HCT116 (cell line): ENCODE data around the gene CYSRT1. TPM values are rescaled to one million over a fixed set of nuclear protein-coding genes. Genes with fewer than 3 reads are reported as not detected.

Source experiments
- ATAC-seq: fragments of 200-7000 bp; cut with Tn5 transposase; 2 replicates; pipeline ENCODE4 v1.9.1; 2020; ENCODE audit warnings: mild to moderate bottlenecking, moderate library complexity
- BruUV-seq: library from RNA; stranded (reverse); fragments of 400-500 nt; replicated peaks from 2 replicates; lab custom pipeline; 2021; lab: Mats Ljungman, UMichigan
- CTCF ChIA-PET: fragments of 300-600 bp; sonication (Branson Sonifier 250); formaldehyde crosslinking; loops from one replicate; lab custom pipeline; 2021; ENCODE audit warnings: antibody characterized with exemption; lab: Charles Lee
- POLR2A ChIA-PET: fragments of 300-600, 350-600 bp; sonication (Branson Sonifier 250); formaldehyde crosslinking; loops from one replicate; lab custom pipeline; 2021; ENCODE audit warnings: antibody characterized with exemption; lab: Charles Lee
- RAD21 ChIA-PET, 2 experiments: fragments of 300-600 bp; sonication (Branson Sonifier 250); formaldehyde crosslinking; loops; one replicate each; lab custom pipeline; 2023; ENCODE audit warnings: low total read pairs in 2 of 2; ENCODE audit not compliant: uncharacterized antibody in 2 of 2, unreplicated experiment in 2 of 2, low non-redundant PET in 1 of 2; lab: Charles Lee
- DNase-seq: peaks from one replicate; pipeline ENCODE4 v3.0.0-alpha.2; 2010; ENCODE audit warnings: low read depth, low spot score
- H2AFZ ChIP-seq: fragments of 200-600 bp; shearing (Covaris generic), sonication (generic); 2 replicates; pipeline ENCODE4 v1.6.1; 2017; ENCODE audit warnings: low read depth, mixed run types, mixed read lengths, antibody characterized with exemption, low read length; ENCODE audit not compliant: poor library complexity, severe bottlenecking
- H3K27ac ChIP-seq: 2 replicates; pipeline ENCODE4 v1.5.1; 2012; ENCODE audit warnings: low read depth, low read length
- H3K27me3 ChIP-seq: fragments of 200-600 bp; sonication (generic); 2 replicates; pipeline ENCODE4 v1.6.1; 2016; ENCODE audit warnings: mixed run types, low read length, mixed read lengths; ENCODE audit not compliant: insufficient read depth
- H3K36me3 ChIP-seq, 2 experiments: fragments of 200-500 bp in 1 of 2; fragments of 200-600 bp in 1 of 2; sonication (Bioruptor generic) in 1 of 2; sonication (generic) in 1 of 2; 2 replicates each; pipeline versions ENCODE4 v1.5.1 to v1.6.1; 2014 to 2016; ENCODE audit warnings: low read length in 2 of 2, inconsistent platforms in 1 of 2, mixed read lengths in 1 of 2, mixed run types in 1 of 2; ENCODE audit not compliant: insufficient read depth in 2 of 2, control insufficient read depth in 1 of 2
- H3K4me1 ChIP-seq, 2 experiments: fragments of 200-600 bp in 1 of 2; sonication (generic) in 1 of 2; 2 replicates each; pipeline versions ENCODE4 v1.5.1 to v1.6.1; 2012 to 2017; ENCODE audit warnings: low read length in 2 of 2, inconsistent platforms in 1 of 2, mild to moderate bottlenecking in 1 of 2, mixed read lengths in 1 of 2, mixed run types in 1 of 2, moderate library complexity in 1 of 2; ENCODE audit not compliant: insufficient read depth in 2 of 2, control insufficient read depth in 1 of 2
- H3K4me2 ChIP-seq: fragments of 200-600 bp; sonication (generic); 2 replicates; pipeline ENCODE4 v1.6.1; 2017; ENCODE audit warnings: mixed run types, low read length, mixed read lengths
- H3K4me3 ChIP-seq, 2 experiments: fragments of 200-600 bp in 1 of 2; sonication (generic) in 1 of 2; replicated peaks in 1 of 2; 2 replicates each; pipeline ENCODE4 v1.5.1; 2011 to 2016; ENCODE audit warnings: low read length in 2 of 2, control low read depth in 1 of 2, low read depth in 1 of 2, mild to moderate bottlenecking in 1 of 2, mixed read lengths in 1 of 2, mixed run types in 1 of 2
- H3K79me2 ChIP-seq: fragments of 200-600 bp; sonication (generic); 2 replicates; pipeline ENCODE4 v1.6.1; 2017; ENCODE audit warnings: mild to moderate bottlenecking, mixed run types, low read length, moderate library complexity, mixed read lengths; ENCODE audit not compliant: insufficient read depth
- H3K9ac ChIP-seq: fragments of 200-600 bp; sonication (generic); 2 replicates; pipeline ENCODE4 v1.6.1; 2016; ENCODE audit warnings: low read length, mixed read lengths
- H3K9me2 ChIP-seq: fragments of 200-600 bp; sonication (generic), shearing (Covaris generic); 2 replicates; pipeline ENCODE4 v1.6.1; 2017; ENCODE audit warnings: mixed run types, mild to moderate bottlenecking, moderate library complexity; ENCODE audit not compliant: insufficient read depth
- H3K9me3 ChIP-seq, 2 experiments: fragments of 200-500 bp in 1 of 2; fragments of 200-600 bp in 1 of 2; sonication (Bioruptor generic) in 1 of 2; sonication (generic) in 1 of 2; 2 replicates each; pipeline ENCODE4 v1.6.1; 2014 to 2017; ENCODE audit warnings: low read length in 2 of 2, mixed read lengths in 2 of 2, inconsistent platforms in 1 of 2, low read depth in 1 of 2, mild to moderate bottlenecking in 1 of 2, mixed run types in 1 of 2, moderate library complexity in 1 of 2; ENCODE audit not compliant: control insufficient read depth in 1 of 2, insufficient read depth in 1 of 2
- H4K20me1 ChIP-seq: fragments of 200-600 bp; sonication (generic), shearing (Covaris generic); 2 replicates; pipeline ENCODE4 v1.6.1; 2017; ENCODE audit warnings: mixed run types, mild to moderate bottlenecking, moderate library complexity; ENCODE audit not compliant: insufficient read depth
- CBX3 ChIP-seq: IDR thresholded peaks from 2 replicates; pipeline ENCODE4 v1.6.1; 2012; ENCODE audit warnings: low read depth
- CEBPB ChIP-seq: IDR thresholded peaks from 2 replicates; pipeline ENCODE4 v1.6.1; 2012; ENCODE audit warnings: low read depth
- EZH2phosphoT487 ChIP-seq: fragments of 200-600 bp; IDR thresholded peaks from 2 replicates; pipeline ENCODE4 v1.6.1; 2018; ENCODE audit warnings: antibody characterized with exemption, borderline replicate concordance
- FOSL1 ChIP-seq: IDR thresholded peaks from 2 replicates; pipeline ENCODE4 v1.6.1; 2012; ENCODE audit warnings: low read depth
- JUND ChIP-seq: IDR thresholded peaks from 2 replicates; pipeline ENCODE4 v1.6.1; 2012
- POLR2A ChIP-seq: IDR thresholded peaks from 2 replicates; pipeline ENCODE4 v1.7.0; 2011; ENCODE audit warnings: borderline replicate concordance; ENCODE audit not compliant: insufficient read depth, insufficient read length; ENCODE audit errors: extremely low read depth
- POLR2AphosphoS5 ChIP-seq: IDR thresholded peaks from 2 replicates; pipeline ENCODE4 v1.6.1; 2011; ENCODE audit warnings: mild to moderate bottlenecking, low read depth, low read length, moderate library complexity
- RAD21 ChIP-seq: IDR thresholded peaks from 2 replicates; pipeline ENCODE4 v1.6.1; 2012; ENCODE audit warnings: low read depth, mild to moderate bottlenecking
- SIN3A ChIP-seq: IDR thresholded peaks from 2 replicates; pipeline ENCODE4 v1.6.1; 2012; ENCODE audit warnings: low read depth
- SP1 ChIP-seq: IDR thresholded peaks from 2 replicates; pipeline ENCODE4 v1.6.1; 2012; ENCODE audit warnings: low read depth
- SRF ChIP-seq: IDR thresholded peaks from 2 replicates; pipeline ENCODE4 v1.6.1; 2012; ENCODE audit warnings: low read depth
- YY1 ChIP-seq: IDR thresholded peaks from 2 replicates; pipeline ENCODE4 v1.6.1; 2011; ENCODE audit warnings: low read length, low read depth, moderate library complexity, mild to moderate bottlenecking; ENCODE audit not compliant: insufficient replicate concordance; ENCODE audit errors: extremely low read depth
- ZFX ChIP-seq: fragments of 450-650 bp; IDR thresholded peaks from 2 replicates; pipeline ENCODE4 v1.6.1; 2017
- ZNF274 ChIP-seq: fragments of 200-500 bp; sonication (Bioruptor generic); IDR thresholded peaks from 2 replicates; pipeline ENCODE4 v1.6.1; 2014; ENCODE audit warnings: mild to moderate bottlenecking, low read depth, low read length, inconsistent platforms
- intact Hi-C: fragments of 100-400 bp; cut with micrococcal nuclease; formaldehyde crosslinking; loops from 2 replicates; pipeline ENCODE4 v1.10.0; 2022
- total RNA-seq: library from RNA; stranded (reverse); gene quantifications from one replicate; pipeline ENCODE4 v1.2.1, GENCODE V29; 2021; ENCODE audit not compliant: unreplicated experiment
- TF ChIP-seq, protein P1 (sequence below): IDR thresholded peaks from 2 replicates; pipeline ENCODE4 v1.6.1; 2011; ENCODE audit warnings: mild to moderate bottlenecking, low read length, moderate library complexity; ENCODE audit not compliant: insufficient replicate concordance; ENCODE audit errors: extremely low read depth
- TF ChIP-seq, protein P2 (sequence below), 3 experiments: fragments of 200-600 bp in 1 of 3; sonication (generic) in 1 of 3; IDR thresholded peaks in 2 of 3; conservative IDR thresholded peaks in 1 of 3; 2 replicates each; pipeline ENCODE4 v1.5.1; 2012 to 2017; ENCODE audit warnings: low read depth in 2 of 3, low read length in 2 of 3, antibody characterized with exemption in 1 of 3, borderline replicate concordance in 1 of 3, control low read depth in 1 of 3, mild to moderate bottlenecking in 1 of 3, mixed read lengths in 1 of 3, mixed run types in 1 of 3, moderate library complexity in 1 of 3; ENCODE audit not compliant: insufficient read depth in 1 of 3

CYSRT1 gene
- total RNA-seq, 1 experiment from 2014 or later = 4.3 TPM

DNA sequence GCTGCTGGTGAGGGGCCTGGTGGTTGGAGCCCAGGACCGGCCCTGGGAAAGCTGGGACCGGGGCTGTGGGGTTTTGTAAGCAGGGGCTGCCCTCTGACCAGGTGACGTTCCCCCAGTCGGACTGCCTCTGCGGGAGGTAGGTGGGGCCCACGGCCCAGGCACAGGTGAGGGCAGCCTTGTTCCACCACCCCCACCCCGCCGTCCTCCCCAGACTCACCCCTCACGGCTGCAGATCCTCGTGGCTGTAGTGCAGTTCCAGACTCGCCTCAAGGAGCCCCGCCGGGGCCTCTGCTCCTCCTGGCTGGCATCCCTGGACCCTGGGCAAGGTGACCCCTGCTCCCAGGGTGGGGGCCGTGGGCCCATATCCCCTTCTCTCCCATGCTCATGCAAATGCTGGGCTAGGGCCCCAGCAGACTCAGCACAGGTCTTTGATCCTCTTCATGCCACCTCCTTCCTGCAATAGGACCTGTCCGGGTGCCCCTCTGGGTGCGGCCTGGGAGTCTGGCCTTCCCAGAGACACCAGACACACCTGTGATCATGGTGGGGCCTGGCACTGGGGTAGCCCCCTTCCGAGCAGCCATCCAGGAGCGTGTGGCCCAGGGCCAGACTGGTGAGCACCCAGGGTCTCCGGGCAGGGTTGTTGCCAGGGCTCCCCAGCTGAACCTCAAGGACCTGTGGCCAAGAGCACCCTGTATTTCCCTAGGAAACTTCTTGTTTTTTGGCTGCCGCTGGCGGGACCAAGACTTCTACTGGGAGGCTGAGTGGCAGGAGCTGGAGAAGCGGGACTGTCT, 9.6 kb upstream of the CYSRT1 start:
- H3K4me2 ChIP-seq = no peak overlapping the region
- DNase-seq = no peak

More for the DNA sequence above, 9.6 kb upstream of the CYSRT1 start:
- no peak for ATAC-seq
- no peak overlapping the region for H2AFZ ChIP-seq
- no peak overlapping the region for H3K27ac ChIP-seq
- H3K79me2 ChIP-seq = no peaks in the 10 kb centered on the region
- no peaks in the 10 kb centered on the region for H3K9me3 ChIP-seq
- H3K36me3 ChIP-seq = no peaks in the 10 kb centered on the region
- no peak overlapping the region for H3K4me3 ChIP-seq
- ChIA-PET POLR2A (interaction anchor here (1.5 kb wide), 1 partner anchor 8 kb away, joined by 4 read pairs; no protein-coding TSS in a partner anchor), CTCF (interaction anchor here (1.7 to 2.4 kb wide), 2 partner anchors 8 to 21 kb away, joined by 8 to 16 read pairs; partner anchors contain the start of gene RNF208), RAD21 (no interaction called here)
- no peaks in the 10 kb centered on the region for H3K27me3 ChIP-seq
- H3K4me1 ChIP-seq = peaks cover 28 to 52% of the 10 kb centered on the region in 2 experiments
- no peaks in the 10 kb centered on the region for H4K20me1 ChIP-seq
- H3K9me2 ChIP-seq = no peaks in the 10 kb centered on the region
- BruUV-seq = no TSS peak
- no peak overlapping the region for H3K9ac ChIP-seq
- no peak for TF ChIP-seq ZNF274
- TF ChIP-seq YY1 = no peak
- no peak for TF ChIP-seq CBX3
- no peak for TF ChIP-seq FOSL1
- no peak for TF ChIP-seq SIN3A
- TF ChIP-seq POLR2A = no peak
- TF ChIP-seq, protein P1, sequence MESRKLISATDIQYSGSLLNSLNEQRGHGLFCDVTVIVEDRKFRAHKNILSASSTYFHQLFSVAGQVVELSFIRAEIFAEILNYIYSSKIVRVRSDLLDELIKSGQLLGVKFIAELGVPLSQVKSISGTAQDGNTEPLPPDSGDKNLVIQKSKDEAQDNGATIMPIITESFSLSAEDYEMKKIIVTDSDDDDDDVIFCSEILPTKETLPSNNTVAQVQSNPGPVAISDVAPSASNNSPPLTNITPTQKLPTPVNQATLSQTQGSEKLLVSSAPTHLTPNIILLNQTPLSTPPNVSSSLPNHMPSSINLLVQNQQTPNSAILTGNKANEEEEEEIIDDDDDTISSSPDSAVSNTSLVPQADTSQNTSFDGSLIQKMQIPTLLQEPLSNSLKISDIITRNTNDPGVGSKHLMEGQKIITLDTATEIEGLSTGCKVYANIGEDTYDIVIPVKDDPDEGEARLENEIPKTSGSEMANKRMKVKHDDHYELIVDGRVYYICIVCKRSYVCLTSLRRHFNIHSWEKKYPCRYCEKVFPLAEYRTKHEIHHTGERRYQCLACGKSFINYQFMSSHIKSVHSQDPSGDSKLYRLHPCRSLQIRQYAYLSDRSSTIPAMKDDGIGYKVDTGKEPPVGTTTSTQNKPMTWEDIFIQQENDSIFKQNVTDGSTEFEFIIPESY = no peak
- TF ChIP-seq SP1 = no peak
- no peak for TF ChIP-seq SRF
- TF ChIP-seq JUND = no peak
- TF ChIP-seq CEBPB = no peak
- no peak for TF ChIP-seq RAD21
- TF ChIP-seq, protein P2, sequence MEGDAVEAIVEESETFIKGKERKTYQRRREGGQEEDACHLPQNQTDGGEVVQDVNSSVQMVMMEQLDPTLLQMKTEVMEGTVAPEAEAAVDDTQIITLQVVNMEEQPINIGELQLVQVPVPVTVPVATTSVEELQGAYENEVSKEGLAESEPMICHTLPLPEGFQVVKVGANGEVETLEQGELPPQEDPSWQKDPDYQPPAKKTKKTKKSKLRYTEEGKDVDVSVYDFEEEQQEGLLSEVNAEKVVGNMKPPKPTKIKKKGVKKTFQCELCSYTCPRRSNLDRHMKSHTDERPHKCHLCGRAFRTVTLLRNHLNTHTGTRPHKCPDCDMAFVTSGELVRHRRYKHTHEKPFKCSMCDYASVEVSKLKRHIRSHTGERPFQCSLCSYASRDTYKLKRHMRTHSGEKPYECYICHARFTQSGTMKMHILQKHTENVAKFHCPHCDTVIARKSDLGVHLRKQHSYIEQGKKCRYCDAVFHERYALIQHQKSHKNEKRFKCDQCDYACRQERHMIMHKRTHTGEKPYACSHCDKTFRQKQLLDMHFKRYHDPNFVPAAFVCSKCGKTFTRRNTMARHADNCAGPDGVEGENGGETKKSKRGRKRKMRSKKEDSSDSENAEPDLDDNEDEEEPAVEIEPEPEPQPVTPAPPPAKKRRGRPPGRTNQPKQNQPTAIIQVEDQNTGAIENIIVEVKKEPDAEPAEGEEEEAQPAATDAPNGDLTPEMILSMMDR (IDR thresholded peaks at IDR 0.05 in 2 of 3, conservative IDR thresholded peaks at IDR 0.05 in 1 of 3; ENCODE audit: borderline replicate concordance in 1 of 3, insufficient read depth in 1 of 3, low read depth in 2 of 3, low read length in 2 of 3) = no peak
- no peak for TF ChIP-seq EZH2phosphoT487
- no peak for TF ChIP-seq ZFX
- no peak for TF ChIP-seq POLR2AphosphoS5
- intact Hi-C loops = no loop called here
